GF-D8 (cell line): ENCODE data around the gene ANKRD53.

Experiments
- DNase-seq: peaks from one replicate; lab custom pipeline; 2025; lab: John Stamatoyannopoulos, UW

ANKRD53 gene

GRCh38 chr2:70966681-70967080 lies 11.7 kb upstream of the ANKRD53 start:
- DNase-seq, result no peak

GRCh38 chr2:70967189-70967588 lies 11.2 kb upstream of the ANKRD53 start:
- DNase-seq, result no peak

- DNase-seq, result no peak
Observed at GRCh38 chr2:70974592-70974991, 3.8 kb upstream of the ANKRD53 start.

- no peak for DNase-seq
Observed at GRCh38 chr2:70975237-70975636, 3.2 kb upstream of the ANKRD53 start.

GRCh38 chr2:70977605-70978205 lies 725 bp upstream of the ANKRD53 start:
- DNase-seq, result no peak

- no peak for DNase-seq
Observed at GRCh38 chr2:70979180-70979488, 704 bp downstream of the ANKRD53 start.

GRCh38 chr2:70979626-70980025 lies 1.2 kb downstream of the ANKRD53 start:
- no peak for DNase-seq

- no peak for DNase-seq
Observed at GRCh38 chr2:70981421-70981820, 3.0 kb downstream of the ANKRD53 start.

- no peak for DNase-seq
Observed at GRCh38 chr2:70981866-70982810, 3.7 kb downstream of the ANKRD53 start.

- DNase-seq, result no peak
Observed at GRCh38 chr2:70982971-70983370, 4.5 kb downstream of the ANKRD53 start.

- no peak for DNase-seq
Observed at GRCh38 chr2:70983506-70984227, 5.2 kb downstream of the ANKRD53 start.

GRCh38 chr2:70984228-70984575 lies 5.8 kb downstream of the ANKRD53 start:
- no peak for DNase-seq

GRCh38 chr2:70984576-70985282 lies 6.3 kb downstream of the ANKRD53 start:
- DNase-seq, result no peak

- no peak for DNase-seq
Observed at GRCh38 chr2:70985283-70985688, 6.9 kb downstream of the ANKRD53 start.

GRCh38 chr2:70985956-70986355 lies 7.5 kb downstream of the ANKRD53 start:
- no peak for DNase-seq

- no peak for DNase-seq
Observed at GRCh38 chr2:70986499-70987189, 8.2 kb downstream of the ANKRD53 start.

GRCh38 chr2:70987386-70987785 lies 9.0 kb downstream of the ANKRD53 start:
- no peak for DNase-seq

GRCh38 chr2:70988151-70988550 lies 9.7 kb downstream of the ANKRD53 start:
- DNase-seq, result no peak

- no peak for DNase-seq
Observed at GRCh38 chr2:70988726-70989648, 10.6 kb downstream of the ANKRD53 start.

- no peak for DNase-seq
Observed at GRCh38 chr2:70990216-70990615, 11.8 kb downstream of the ANKRD53 start.

- DNase-seq, result no peak
Observed at GRCh38 chr2:70991142-70991541, 12.7 kb downstream of the ANKRD53 start.
